K562 (cell line): ENCODE data around the gene OXLD1. TPM values are rescaled to one million over a fixed set of nuclear protein-coding genes. Genes with fewer than 3 reads are reported as not detected.

Experiments used
- ATAC-seq: fragments of 200-7000 bp; cut with Tn5 transposase; 3 replicates; pipeline ENCODE4 v1.9.1; 2020; ENCODE audit warnings: moderate library complexity
- BruUV-seq: library from RNA; stranded (reverse); fragments of 400-500 nt; replicated peaks from 2 replicates; lab custom pipeline; 2021; lab: Mats Ljungman, UMichigan
- CTCF ChIA-PET: fragments of 300-600 bp; formaldehyde crosslinking; extraction: SDS; loops from one replicate; lab custom pipeline; 2021; ENCODE audit warnings: low intra/inter-chr PET ratio; lab: Yijun Ruan, JAX
- POLR2A ChIA-PET: fragments of 300-600, 350-650 bp; sonication (Branson Sonifier 250); formaldehyde crosslinking; extraction: SDS; loops from one replicate; lab custom pipeline; 2021; ENCODE audit warnings: antibody characterized with exemption, inconsistent platforms; lab: Yijun Ruan, JAX
- DNase-seq, 4 experiments: peaks; one replicate each; pipeline versions ENCODE4 v3.0.0 to v3.0.0-alpha.2; 2011 to 2018; ENCODE audit warnings: low spot score in 3 of 4, mixed read lengths in 3 of 4; ENCODE audit errors: extremely low read depth in 1 of 4
- FAIRE-seq: peaks from 2 replicates; lab custom pipeline; 2011; peaks lifted over from hg19 to GRCh38; lab: Jason Lieb, UNC
- H2AFZ ChIP-seq: 2 replicates; pipeline ENCODE4 v1.6.0; 2011; ENCODE audit warnings: low read depth, low read length, control low read depth, inconsistent platforms
- H3K27ac ChIP-seq: fragments of 200-600 bp; 3 replicates; pipeline ENCODE4 v1.8.0; 2011; ENCODE audit warnings: low read depth, mild to moderate bottlenecking, control low read depth, inconsistent platforms, low read length, moderate library complexity, mixed read lengths; ENCODE audit errors: extremely low read depth
- H3K27me3 ChIP-seq, 2 experiments: fragments of 300-600 bp in 1 of 2; 2 replicates in 1 of 2; 3 replicates in 1 of 2; pipeline versions ENCODE4 v1.6.0 to v1.8.0; 2011; ENCODE audit warnings: inconsistent platforms in 2 of 2, low read length in 2 of 2, mild to moderate bottlenecking in 1 of 2, mixed read lengths in 1 of 2, moderate library complexity in 1 of 2; ENCODE audit not compliant: control insufficient read depth in 2 of 2, insufficient read depth in 2 of 2
- H3K36me3 ChIP-seq: fragments of 300-600 bp; 3 replicates; pipeline ENCODE4 v1.8.0; 2011; ENCODE audit warnings: mild to moderate bottlenecking, low read length, inconsistent platforms; ENCODE audit not compliant: control insufficient read depth, insufficient read depth
- H3K4me1 ChIP-seq, 2 experiments: fragments of 200-600 bp in 1 of 2; replicated peaks in 1 of 2; 2 replicates in 1 of 2; 3 replicates in 1 of 2; pipeline versions ENCODE4 v1.5.1 to v1.8.0; 2011; ENCODE audit warnings: inconsistent platforms in 2 of 2, low read length in 2 of 2, mild to moderate bottlenecking in 1 of 2, mixed read lengths in 1 of 2, moderate library complexity in 1 of 2; ENCODE audit not compliant: control insufficient read depth in 2 of 2, insufficient read depth in 2 of 2
- H3K4me2 ChIP-seq: 2 replicates; pipeline ENCODE4 v1.6.1; 2011; ENCODE audit warnings: low read length, control low read depth, inconsistent platforms, mixed read lengths; ENCODE audit not compliant: insufficient read depth
- H3K4me3 ChIP-seq: fragments of 200-600 bp; sonication (generic), shearing (Covaris generic); 2 replicates; pipeline ENCODE4 v1.5.1; 2016; ENCODE audit warnings: control low read depth, inconsistent platforms
- H3K79me2 ChIP-seq: fragments of 200-600 bp; 3 replicates; pipeline ENCODE4 v1.8.0; 2011; ENCODE audit warnings: low read length, inconsistent platforms; ENCODE audit not compliant: control insufficient read depth, insufficient read depth
- H3K9ac ChIP-seq, 2 experiments: 2 replicates each; pipeline versions ENCODE4 v1.6.0 to v1.6.1; 2011; ENCODE audit warnings: low read depth in 2 of 2, low read length in 2 of 2, control low read depth in 1 of 2, inconsistent platforms in 1 of 2, mild to moderate bottlenecking in 1 of 2, mixed read lengths in 1 of 2; ENCODE audit not compliant: insufficient read depth in 1 of 2
- H3K9me1 ChIP-seq: one replicate; pipeline ENCODE4 v1.6.0; 2011; ENCODE audit warnings: inconsistent platforms, mild to moderate bottlenecking, low read length, moderate library complexity; ENCODE audit not compliant: control insufficient read depth, insufficient read depth
- H3K9me3 ChIP-seq: replicated peaks from 2 replicates; pipeline ENCODE4 v1.5.1; 2011; ENCODE audit warnings: low read depth, low read length, inconsistent platforms; ENCODE audit not compliant: control insufficient read depth, insufficient read depth
- H4K20me1 ChIP-seq: replicated peaks from 2 replicates; pipeline ENCODE4 v1.6.1; 2011; ENCODE audit warnings: low read length, inconsistent platforms, mixed read lengths; ENCODE audit not compliant: control insufficient read depth, insufficient read depth
- MAFG ChIP-seq: fragments of 450-650 bp; conservative IDR thresholded peaks from 2 replicates; pipeline ENCODE4 v1.6.1; 2016; ENCODE audit warnings: missing genetic modification characterization, missing compliant biosample characterization
- NCOR1 ChIP-seq: fragments of 450-650 bp; IDR thresholded peaks from 2 replicates; pipeline ENCODE4 v1.6.1; 2016; ENCODE audit warnings: mild to moderate bottlenecking, moderate library complexity
- TCF3 ChIP-seq: sonication (generic); formaldehyde crosslinking; IDR thresholded peaks from 2 replicates; pipeline ENCODE4 v1.4.0; 2020; ENCODE audit warnings: mild to moderate bottlenecking, missing genetic modification reagents
- WGBS: fragments of 100-300 bp; shearing (Covaris generic); methylation state at CpG from one replicate; pipeline ENCODE4 v1.1.6; 2016; ENCODE audit warnings: low coverage, mixed read lengths; ENCODE audit not compliant: insufficient coverage; ENCODE audit errors: missing lambda C conversion rate; 5-methylcytosine and 5-hydroxymethylcytosine counted together
- in situ Hi-C: fragments of 300-500 bp; cut with MboI; formaldehyde crosslinking; loops from 4 replicates; pipeline ENCODE4 v1.15.0; 2018; ENCODE audit warnings: inconsistent platforms, mixed read lengths
- intact Hi-C: fragments of 100-400 bp; cut with micrococcal nuclease; formaldehyde crosslinking; loops from 2 replicates; pipeline ENCODE4 v1.14.2; 2022
- polyA plus RNA-seq, 8 experiments: library from polyadenylated mRNA; depleted of rRNA in 4 of 8; stranded (reverse) in 5 of 8; unstranded in 3 of 8; fragments of >200 nt; fragmentation: Nextera tagmentation in 2 of 8; fragmentation: Illumina TruSeq in 1 of 8; extraction: Ambion mirVana in 2 of 8; extraction: Trizol in 1 of 8; gene quantifications; 2 replicates each; pipeline versions ENCODE4 v1.2.1 to v1.2.3, GENCODE V29; 2011 to 2014; ENCODE audit warnings: inconsistent platforms in 1 of 8, missing spikeins in 1 of 8
- total RNA-seq, 7 experiments: library from RNA; depleted of rRNA in 6 of 7; stranded (reverse); fragments of >200 nt in 6 of 7; fragmentation: Illumina TruSeq in 2 of 7; extraction: Trizol in 2 of 7; gene quantifications; 2 replicates each; pipeline versions ENCODE4 v1.2.1 to v1.2.3, GENCODE V29; 2011 to 2021; ENCODE audit warnings: low replicate concordance in 1 of 7
- TF ChIP-seq, protein P1 (sequence below), 3 experiments: fragments of 200-800 bp in 1 of 3; sonication (Bioruptor generic) in 1 of 3; sonication (generic) in 1 of 3; formaldehyde crosslinking in 1 of 3; IDR thresholded peaks; 2 replicates each; pipeline versions ENCODE4 v1.6.1 to v1.8.0; 2016 to 2022; ENCODE audit warnings: mild to moderate bottlenecking in 2 of 3, missing compliant biosample characterization in 2 of 3, missing genetic modification characterization in 2 of 3, missing genetic modification reagents in 1 of 3

OXLD1 gene
- total and polyA plus RNA-seq, 9 of the 15 experiments (the other 6 are each of a cell fraction or from before 2014, with no cell fraction given) = 4.4 to 115 (median 29.3) TPM

- H3K9me3 ChIP-seq = no peaks in the 10 kb centered on the region
- CTCF ChIA-PET = no interaction called here
- H3K4me2 ChIP-seq = no peak overlapping the region
- H3K4me3 ChIP-seq = no peak overlapping the region
- no peaks in the 10 kb centered on the region for H3K9me1 ChIP-seq
- FAIRE-seq = no peak
- TF ChIP-seq NCOR1 (no peak), TCF3 (CRISPR knock-in tag) (peak; percentile 24; the same call in 1 of the 2 replicates), MAFG (no peak)
- TF ChIP-seq, protein P1, sequence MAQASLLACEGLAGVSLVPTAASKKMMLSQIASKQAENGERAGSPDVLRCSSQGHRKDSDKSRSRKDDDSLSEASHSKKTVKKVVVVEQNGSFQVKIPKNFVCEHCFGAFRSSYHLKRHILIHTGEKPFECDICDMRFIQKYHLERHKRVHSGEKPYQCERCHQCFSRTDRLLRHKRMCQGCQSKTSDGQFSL (CRISPR knock-in tag; IDR thresholded peaks at IDR 0.05) = peak; percentile 62; the same call in 1 of the 2 replicates
- TF ChIP-seq, protein P1 (tag; IDR thresholded peaks at IDR 0.05) = no peak
- TF ChIP-seq, all 486 proteins: peak for 2
- no peak overlapping the region for H2AFZ ChIP-seq
- POLR2A ChIA-PET = interaction anchor here (0.9 to 2.4 kb wide), 2 partner anchors 8 to 13 kb away, joined by 3 to 24 read pairs; partner anchors contain the start of genes ARL16 and HGS
- H3K36me3 ChIP-seq = peaks cover 95% of the 10 kb centered on the region
- peaks cover 14% of the 10 kb centered on the region for H4K20me1 ChIP-seq
- in situ Hi-C loops (no loop called here), intact Hi-C loops (no loop called here)
- H3K27ac ChIP-seq = no peak overlapping the region
- H3K79me2 ChIP-seq = peaks cover 23% of the 10 kb centered on the region
- no peak for DNase-seq
- 90% methylated on average over 21 of the region's 25 CpGs for WGBS
- H3K4me1 ChIP-seq = peaks cover 10 to 52% of the 10 kb centered on the region in 2 experiments; a peak in 4 of 5 replicates
- ATAC-seq = no peak
- no TSS peak for BruUV-seq
- H3K9ac ChIP-seq = no peak overlapping the region
- H3K27me3 ChIP-seq = no peaks in the 10 kb centered on the region
Observed at GRCh38 chr17:81697261-81698044, 31.0 kb upstream of the OXLD1 start.
